Esophagus muscularis mucosa (tissue), 4 donors: Measurements from ENCODE around the gene LTA4H.

Source experiments
- EP300 ChIP-seq: sonication (generic); formaldehyde crosslinking; IDR thresholded peaks from one replicate; pipeline ENCODE4 v1.6.1; 2017; ENCODE audit warnings: antibody characterized with exemption
- POLR2A ChIP-seq: fragments of 450-650 bp; IDR thresholded peaks from one replicate; pipeline ENCODE4 v1.6.1; 2017; ENCODE audit warnings: antibody characterized with exemption, moderate library complexity, mild to moderate bottlenecking, low read depth
- TF ChIP-seq, protein P1 (sequence below), 3 experiments: fragments of 200-600 bp in 2 of 3; fragments of 450-650 bp in 1 of 3; sonication (generic) in 2 of 3; IDR thresholded peaks; one replicate each; pipeline ENCODE4 v1.5.1; 2017 to 2019; ENCODE audit warnings: antibody characterized with exemption in 3 of 3, mild to moderate bottlenecking in 2 of 3, moderate library complexity in 1 of 3

GRCh38 chr12:95976416-95976832 is 59.0 kb downstream of the LTA4H start:
- TF ChIP-seq, protein P1, sequence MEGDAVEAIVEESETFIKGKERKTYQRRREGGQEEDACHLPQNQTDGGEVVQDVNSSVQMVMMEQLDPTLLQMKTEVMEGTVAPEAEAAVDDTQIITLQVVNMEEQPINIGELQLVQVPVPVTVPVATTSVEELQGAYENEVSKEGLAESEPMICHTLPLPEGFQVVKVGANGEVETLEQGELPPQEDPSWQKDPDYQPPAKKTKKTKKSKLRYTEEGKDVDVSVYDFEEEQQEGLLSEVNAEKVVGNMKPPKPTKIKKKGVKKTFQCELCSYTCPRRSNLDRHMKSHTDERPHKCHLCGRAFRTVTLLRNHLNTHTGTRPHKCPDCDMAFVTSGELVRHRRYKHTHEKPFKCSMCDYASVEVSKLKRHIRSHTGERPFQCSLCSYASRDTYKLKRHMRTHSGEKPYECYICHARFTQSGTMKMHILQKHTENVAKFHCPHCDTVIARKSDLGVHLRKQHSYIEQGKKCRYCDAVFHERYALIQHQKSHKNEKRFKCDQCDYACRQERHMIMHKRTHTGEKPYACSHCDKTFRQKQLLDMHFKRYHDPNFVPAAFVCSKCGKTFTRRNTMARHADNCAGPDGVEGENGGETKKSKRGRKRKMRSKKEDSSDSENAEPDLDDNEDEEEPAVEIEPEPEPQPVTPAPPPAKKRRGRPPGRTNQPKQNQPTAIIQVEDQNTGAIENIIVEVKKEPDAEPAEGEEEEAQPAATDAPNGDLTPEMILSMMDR (IDR thresholded peaks at IDR 0.05): no peak
- TF ChIP-seq POLR2A (no peak), EP300 (no peak)
